Upper lobe of left lung (tissue), 4 donors: ENCODE data around the gene TTC23.

Experiments
- CTCF ChIP-seq, 6 experiments: fragments of 450-650 bp in 4 of 6; fragments of 200-600 bp in 2 of 6; sonication (generic) in 2 of 6; IDR thresholded peaks; one replicate each; pipeline ENCODE4 v1.5.1; 2016 to 2019; ENCODE audit warnings: antibody characterized with exemption in 6 of 6
- EP300 ChIP-seq, 4 donors: sonication (generic); formaldehyde crosslinking; IDR thresholded peaks; one replicate each; pipeline ENCODE4 v1.5.1; 2017; ENCODE audit warnings: antibody characterized with exemption in 4 of 4, control low read depth in 2 of 4
- POLR2A ChIP-seq, 4 donors: fragments of 450-650 bp; IDR thresholded peaks; one replicate each; pipeline ENCODE4 v1.5.1; 2016 to 2017; ENCODE audit warnings: antibody characterized with exemption in 4 of 4, mild to moderate bottlenecking in 2 of 4

GRCh38 chr15:99121691-99122410, 127.5 kb downstream of the TTC23 start:
- TF ChIP-seq EP300 (IDR thresholded peaks at IDR 0.05), result no peak
- no peak for TF ChIP-seq CTCF (IDR thresholded peaks at IDR 0.05)
- no peak for TF ChIP-seq POLR2A (IDR thresholded peaks at IDR 0.05)
